ENCODE results near the gene FMN1.

FMN1 gene

DNA sequence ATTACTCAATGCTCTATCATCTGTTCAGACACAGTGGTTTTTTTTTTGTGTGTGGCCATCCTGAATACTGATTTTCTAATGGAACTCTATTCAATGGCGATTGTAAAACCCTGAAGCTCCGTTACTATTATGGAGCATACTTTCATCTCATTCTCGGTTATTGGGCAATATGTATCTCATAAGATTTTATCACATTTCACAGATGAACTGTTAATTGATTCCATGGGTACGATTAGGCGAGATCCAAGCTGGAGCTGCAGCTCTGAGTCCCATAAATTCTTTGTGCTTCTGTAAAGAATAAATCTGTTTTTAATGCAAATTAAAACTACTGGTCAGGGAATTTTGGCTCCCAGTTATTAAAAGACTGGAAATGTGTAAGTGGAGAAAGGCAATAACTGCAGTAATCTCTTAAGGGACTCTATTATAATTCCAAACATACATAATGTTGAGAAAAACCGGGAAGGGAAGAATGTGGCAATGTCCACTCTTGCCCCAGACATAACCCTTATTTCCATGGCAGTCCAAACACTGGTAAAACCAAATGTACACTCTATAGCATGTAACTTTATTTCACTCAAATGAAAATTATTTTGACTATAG lies 394.5 kb downstream of the FMN1 start:
- no peak for DNase-seq

DNA sequence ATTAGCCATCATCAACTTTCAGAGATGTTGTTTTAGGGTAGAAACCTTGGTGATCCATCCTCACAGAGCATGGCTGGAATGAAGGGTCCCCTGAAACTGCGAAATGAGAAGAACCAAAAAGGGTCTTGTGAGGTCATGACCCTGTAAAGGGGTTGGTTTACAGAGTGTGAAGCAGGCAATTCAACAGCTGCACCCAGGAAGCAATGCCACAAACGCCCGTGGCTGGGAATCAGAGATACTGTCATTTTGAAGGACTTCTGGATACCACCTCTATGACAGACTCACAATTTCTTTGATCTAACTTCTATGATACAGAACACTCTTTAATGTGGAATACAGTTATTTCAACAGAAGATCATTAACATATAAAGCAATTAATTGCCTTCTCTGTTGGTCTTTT lies 397.7 kb downstream of the FMN1 start:
- no peak for DNase-seq

DNA sequence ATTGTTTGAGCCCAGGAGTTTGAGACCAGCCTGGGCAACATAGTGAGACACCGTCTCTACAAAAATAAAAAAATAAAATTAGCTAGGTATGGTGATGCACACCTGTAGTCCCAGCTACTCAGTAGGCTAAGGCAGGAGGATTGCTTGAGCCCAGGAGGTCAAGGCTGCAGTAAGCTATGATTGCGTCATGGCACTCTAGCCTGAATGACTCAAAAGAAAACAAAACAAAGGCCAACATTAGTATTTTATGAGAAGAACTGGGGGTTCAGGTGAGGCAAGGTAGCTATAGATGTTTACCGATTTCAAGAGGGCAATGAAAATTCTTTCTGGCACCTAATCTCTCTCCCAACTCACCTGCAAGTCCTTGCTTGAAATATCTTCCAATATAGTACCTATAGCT lies 399.5 kb downstream of the FMN1 start:
- no peak for DNase-seq

DNA sequence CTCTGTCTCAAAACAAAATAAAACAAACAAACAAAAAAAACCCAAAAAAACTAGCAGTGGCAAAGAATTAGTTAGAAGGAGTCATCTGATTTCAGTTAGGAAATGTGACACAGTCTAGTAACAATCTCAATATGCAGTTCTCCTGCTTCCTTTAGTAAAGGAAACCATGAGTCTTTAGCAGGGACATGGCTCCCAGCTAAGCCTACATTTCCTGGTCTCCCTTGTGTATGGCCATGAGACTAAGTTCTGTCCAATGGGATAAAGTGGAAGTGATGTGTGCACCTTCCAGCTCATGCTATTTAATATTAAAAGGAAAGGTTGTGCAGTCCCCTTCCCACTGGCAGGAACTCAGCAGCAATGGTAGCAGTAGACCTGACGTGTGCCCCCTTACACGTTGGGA lies 402.1 kb downstream of the FMN1 start:
- no peak for DNase-seq

DNA sequence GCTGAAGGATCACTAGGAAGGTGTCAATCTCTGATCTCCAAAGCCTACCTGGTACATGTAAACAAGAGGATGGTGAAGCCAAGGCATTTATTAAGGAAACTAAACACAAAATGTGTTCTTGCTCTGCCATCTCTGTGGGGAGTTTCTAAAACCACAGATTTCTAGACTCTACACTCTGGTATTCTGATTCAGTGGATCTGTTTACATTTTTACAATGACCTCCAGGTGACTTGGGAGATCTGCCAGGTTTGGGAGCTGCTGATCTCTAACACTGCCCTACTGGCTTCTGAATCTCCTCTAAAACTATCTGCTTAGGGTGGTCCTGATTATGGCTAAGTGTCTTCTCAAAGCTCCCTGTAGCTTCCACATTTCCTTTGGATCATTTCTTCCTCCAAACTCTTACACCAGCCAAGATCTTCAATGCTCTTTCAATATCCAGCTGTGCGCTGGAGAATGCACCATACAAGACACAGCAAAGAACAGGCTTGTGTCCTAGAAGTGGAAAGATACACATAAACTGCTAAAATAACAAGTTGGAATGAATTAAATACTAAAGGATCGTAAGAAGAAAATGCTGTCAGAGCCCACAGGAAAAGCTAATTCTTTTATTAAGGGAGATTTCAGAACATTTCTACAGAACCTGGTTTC lies 404.0 kb downstream of the FMN1 start:
- DNase-seq: no peak

DNA sequence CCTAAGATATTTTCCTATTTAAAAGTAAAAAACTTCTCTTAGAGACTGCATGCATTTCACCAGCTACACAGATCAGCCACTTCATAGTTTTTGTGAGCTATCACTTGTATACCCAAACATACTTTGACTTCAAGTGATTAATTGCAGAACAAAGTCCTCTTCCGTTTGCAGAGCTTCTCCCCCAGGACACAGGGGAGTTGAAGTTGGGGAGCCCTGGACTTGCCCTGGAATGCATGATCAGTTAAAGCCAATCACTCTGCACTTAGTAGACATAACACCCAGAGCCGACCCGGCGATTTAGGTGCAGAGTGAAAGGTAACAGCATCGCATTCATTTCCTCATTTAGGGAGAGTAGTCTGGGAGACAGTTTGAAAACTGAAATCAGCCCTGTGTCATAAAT lies 406.6 kb downstream of the FMN1 start:
- DNase-seq: no peak

DNA sequence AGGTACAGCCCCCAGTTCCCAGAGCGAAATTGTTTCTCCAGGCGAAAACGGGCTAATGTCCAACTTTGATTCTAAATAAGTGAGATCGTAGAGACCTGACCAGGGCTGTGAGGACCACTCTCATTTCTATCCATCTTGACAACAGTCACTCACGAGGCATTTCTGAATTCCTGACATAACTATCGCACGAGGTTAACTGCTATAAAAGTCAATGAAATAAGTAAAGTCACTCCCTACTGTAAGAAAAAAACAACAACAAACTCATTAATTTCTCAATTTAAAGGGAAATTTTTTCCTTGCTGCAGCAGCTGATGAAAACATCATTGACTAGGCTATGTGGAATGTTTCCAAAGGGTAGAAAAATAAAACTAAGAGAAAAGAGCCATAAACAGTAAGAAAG lies 407.6 kb downstream of the FMN1 start:
- DNase-seq: no peak

DNA sequence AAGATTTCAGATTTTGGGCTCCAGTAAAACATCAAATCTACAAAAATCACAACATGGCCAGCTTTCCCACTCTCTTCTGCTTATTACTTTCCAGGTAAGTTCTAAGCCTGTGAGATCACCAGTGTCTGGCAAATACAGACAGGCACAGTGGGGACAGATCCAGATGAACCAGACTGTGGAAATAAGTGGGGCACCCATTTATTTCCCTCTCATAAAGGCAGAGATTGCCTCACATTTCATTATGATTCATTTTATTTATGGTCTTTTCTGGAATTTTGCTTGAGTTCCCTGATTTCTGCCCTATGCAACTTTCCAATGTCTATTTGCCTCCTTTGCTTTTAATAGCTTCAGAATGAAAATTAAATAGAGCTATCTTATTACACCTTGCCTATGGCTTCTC lies 409.9 kb downstream of the FMN1 start:
- DNase-seq: no peak

DNA sequence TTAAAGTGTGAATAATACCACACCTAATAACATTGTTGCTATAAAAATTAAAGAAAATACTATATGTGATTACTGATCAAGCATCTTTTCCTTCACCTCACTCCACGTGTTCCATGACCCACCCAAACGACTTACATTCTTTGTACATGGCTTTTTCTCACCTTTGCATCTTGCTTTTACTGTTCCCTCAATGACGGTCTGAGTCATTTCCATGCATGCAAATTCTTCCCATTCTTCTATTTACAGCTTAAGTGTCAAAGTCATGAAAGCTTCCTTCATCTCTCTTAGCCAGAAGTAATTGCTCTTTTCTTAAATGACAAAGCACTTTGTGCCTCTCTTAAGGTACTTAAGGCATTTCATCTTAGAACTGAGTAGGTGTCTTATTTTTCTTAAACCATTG lies 412.7 kb downstream of the FMN1 start:
- no peak for DNase-seq

DNA sequence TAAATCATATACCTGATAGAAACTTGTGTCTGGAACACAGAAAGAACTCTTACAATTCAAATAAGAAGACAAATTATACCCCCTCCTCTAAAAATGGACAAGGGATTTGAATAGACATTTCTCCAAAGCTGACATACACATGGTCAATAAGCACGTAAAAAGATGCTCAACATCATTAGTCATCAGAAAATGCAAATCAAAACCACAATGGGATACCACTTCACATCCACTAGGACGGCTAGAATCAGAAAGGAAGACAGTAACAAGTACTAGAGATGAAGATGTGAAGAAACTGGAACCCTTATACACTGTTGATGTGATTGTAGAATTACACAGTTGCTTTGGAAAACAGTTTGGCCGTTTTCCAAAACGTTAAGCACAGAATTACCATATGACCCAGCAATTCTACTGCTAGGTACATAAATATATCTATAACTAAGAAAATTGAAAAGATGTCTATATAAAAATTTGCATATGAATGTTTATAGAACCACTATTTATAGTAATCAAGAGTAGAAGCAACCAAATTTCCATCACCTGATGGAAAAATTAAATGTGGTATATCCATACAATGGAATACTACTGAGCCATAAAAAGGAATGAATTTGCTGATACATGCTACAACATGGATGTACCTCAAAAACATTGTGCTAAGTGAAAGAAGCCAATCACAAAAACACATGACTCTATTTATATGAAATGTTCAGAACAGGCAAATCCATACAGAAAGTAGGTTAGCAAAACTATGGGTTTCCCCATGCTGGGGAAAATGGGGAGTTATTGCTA lies 415.9 kb downstream of the FMN1 start:
- no peak for DNase-seq

DNA sequence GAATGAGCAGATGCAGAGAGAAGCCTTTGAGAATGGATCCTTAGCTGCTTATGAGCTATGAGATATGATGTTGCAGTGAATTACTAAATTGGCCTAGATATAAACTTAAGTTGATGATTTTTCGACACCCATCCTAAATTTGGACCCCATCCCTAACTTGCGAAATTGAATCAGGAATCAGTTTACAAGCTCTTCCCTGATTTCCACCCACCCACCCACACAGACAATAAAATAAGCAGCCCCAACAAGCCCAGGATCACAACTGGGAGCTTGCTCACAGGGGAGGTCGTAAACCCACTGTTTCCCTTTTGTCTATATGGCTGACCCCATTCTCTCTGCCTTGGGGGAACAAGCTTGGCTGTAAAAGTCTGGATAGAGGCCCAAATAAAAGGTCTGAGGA lies 419.4 kb downstream of the FMN1 start:
- DNase-seq: no peak

DNA sequence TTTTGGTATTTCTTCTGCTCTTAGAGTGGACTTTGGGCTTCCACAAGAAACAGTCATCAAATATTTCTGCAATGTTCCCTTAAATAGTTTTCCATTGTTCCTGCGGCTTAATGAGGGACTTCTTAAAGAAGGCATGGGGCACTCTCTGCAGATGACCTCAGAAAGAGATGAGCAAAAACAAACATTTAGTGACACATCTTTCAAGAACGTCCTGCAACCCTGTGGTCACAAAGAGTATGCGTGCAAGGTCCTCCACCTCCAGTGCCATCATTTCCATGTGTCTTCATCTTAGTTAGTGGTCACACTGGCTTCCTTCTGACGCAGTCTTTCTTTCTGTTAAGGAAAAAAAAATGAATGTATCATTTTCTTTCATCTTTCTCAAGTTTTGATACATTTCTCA lies 420.5 kb downstream of the FMN1 start:
- no peak for DNase-seq

DNA sequence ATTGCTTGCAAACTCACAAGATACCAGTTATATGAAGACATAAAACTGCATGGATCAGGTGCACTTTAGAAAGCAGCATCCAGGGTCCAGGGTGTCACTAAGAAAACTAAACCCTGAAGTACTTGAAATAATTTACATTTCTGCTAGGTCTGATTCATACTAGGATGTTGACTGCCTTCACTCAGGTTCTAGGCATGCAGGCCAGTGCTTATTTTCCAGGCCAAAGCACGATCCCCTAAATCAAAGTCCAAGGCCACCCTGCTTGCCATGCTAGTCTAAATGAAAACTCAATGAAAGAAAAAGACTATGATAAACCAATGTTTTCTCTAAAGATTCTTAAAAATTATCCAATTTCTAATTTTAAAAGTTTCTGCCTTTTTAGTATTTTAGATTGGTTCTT lies 427.3 kb downstream of the FMN1 start:
- DNase-seq: no peak

DNA sequence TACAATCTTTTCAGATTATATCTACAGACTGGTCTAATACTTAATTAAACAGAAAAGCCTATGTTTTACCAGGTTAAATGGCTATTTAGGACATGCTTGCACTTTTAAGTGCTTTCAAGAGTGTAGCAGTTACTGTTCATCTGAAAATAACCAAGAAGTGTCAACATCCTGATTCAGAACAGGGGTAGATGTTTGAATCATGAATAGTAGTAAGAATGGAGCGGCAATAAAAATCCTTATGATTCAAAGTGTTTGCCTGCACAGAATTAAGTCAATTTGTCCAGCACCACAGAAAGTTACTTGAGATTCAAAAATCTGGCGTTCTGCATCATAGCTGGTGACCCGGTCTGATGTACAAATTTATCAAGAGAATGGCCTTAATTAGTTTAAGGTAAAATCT lies 428.4 kb downstream of the FMN1 start:
- DNase-seq: no peak

DNA sequence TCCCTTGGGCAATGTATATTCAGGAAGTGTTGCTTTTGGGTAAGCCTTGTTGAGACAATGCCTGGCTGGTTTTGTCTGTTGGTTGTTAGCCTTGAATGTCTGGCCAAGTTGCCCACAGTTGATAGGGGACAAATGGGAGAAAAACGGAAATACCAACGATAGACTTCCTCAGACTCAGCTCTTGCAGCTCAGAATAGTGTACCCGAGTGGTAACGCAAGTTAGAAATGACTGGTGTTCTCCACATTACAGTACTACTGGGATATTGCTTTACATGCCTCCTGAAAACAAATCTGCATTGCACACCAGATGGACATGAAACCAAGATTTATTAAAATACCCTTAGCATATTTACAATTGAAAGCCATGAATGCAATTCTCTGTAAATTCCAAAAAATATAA lies 429.3 kb downstream of the FMN1 start:
- no peak for DNase-seq

DNA sequence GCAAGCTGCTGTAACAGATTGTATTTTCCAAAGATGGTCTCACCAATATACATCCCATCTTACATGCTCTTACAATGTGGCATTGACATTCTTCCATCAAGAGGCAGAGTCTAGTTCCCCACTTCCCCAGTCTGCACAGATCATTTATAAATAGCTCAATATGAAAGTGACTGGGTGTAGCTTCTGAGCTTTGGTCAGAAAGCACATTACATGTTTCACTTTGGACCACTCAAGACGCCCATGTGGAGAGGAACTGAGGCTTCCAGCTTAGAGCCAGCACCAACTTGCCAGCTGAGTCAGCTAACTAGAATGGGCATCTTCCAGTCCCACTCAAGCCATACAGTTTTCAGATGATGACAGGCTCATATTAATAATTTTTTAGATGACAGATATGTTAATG lies 431.2 kb downstream of the FMN1 start:
- no peak for DNase-seq

DNA sequence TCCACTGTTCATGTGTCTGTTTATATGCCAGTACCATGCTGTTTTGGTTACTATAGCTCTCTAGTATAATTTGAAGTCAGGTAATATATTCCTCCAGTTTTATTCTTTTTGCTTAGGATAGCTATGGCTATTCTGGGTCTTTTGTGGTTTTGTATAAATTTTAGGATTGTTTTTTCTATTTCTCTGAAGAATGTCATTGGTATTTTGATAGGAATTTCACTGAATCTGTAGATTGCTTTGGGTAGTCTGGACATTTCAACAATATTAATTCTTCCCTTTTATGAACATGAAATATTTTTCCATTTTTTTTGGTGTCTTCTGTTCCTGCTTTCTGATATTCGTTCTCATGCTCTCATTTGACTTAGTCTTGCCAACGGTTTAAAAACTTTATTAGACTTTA lies 437.1 kb downstream of the FMN1 start:
- DNase-seq: no peak

DNA sequence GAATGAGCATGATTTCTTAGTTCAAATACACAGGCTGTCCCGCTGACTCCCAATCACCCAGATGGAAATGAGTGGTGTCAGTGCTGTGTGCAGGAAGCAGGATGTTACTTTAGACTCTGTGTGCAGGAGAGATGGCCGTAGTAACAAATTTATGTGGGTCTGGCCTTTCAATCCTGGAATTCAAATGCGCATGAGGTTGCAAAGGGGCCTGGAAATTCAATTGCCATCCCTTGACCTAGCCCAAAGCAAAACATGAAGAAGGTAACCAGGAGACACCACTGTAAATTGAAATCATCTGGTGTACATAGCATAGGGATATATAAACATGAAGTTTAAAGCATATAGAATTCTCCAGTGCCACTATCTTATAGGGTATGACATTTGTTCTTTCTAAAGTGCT lies 443.5 kb downstream of the FMN1 start:
- DNase-seq: no peak

DNA sequence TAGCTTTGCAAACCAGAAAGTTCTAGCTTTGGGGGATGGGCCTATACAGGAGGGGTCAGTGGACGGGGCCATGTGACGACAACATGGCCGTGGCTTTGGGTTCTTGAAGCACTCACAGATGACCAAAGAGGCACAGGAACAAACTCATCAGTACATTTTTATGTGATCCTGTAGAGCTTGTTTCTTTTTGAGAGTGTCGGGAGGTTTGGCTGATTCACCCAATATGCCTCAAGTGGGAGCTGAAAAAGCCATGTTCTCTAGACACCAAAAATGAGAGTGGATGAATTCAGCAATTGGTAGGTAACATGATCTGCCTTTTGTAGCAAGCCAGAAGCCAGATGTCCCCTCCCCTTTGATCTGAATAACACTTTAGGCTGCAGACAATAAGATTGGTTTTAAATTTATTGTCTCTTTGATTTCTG lies 446.6 kb downstream of the FMN1 start:
- no peak for DNase-seq

DNA sequence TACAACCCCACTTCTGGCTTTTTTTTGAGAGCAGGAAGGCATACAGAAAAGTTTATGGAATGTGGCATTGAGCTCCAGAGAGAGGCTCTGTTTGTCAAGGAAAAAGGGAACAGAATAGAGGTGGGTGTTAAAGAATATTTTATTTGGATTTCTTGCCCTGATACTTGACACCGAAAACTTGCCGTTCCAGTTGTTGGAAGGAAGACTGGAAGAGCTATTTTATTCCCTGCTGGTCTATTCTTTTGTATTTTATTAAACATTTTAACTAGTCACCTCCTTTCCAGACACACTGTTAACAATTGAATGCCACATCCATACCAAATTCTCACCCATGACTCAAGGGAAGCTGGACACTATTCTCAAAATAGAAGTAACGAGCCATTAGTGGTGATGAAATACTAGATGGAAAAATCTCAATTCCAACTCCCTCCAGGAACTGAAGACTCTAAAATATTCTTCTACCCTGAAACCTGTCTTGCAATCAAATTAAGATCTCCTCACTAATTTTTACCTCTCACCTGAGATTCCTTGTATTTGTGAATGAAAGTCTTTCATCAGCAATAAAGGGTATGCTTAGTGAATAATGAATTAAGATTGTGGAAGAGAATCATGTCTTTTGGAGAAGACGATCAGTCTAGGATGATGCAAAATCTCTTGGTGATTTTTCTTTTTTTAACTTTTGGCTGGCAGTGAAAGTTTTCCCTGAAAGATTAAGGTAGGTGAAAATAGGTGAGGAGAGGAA lies 448.2 kb downstream of the FMN1 start:
- no peak for DNase-seq

DNA sequence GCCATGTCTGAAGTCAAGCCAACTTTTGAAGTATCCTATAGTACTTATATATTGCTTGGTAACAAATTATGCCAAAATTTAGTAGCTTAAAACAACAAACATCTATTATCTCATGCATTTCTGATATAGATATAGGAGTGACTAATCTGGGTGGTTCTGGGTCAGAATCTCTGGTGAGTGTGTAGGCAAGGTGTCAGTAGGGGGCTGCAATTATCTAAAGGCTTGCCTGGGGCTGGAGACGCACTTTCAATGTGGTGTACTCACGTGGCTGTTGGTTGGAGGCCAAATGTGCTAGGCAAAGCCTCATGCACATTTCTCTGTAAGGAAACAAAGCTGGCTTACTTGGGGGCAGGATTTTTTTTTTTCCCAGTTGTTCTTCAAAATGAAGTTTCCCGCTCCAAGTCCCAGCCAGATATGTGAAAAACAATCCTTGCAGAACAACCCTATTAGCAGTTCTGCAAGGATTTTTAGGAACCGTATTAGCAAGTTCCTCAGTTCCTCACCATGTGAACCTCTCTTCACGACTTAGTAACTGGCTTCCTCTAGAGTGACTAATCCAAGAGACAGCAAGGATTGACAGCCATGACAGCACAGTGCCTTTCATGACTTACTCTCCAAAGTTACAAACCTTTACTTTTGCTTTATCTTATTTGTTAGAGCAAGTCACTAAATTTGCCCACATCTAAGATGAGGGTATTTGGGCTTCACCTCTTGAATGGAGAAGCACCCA lies 450.9 kb downstream of the FMN1 start:
- no peak for DNase-seq

DNA sequence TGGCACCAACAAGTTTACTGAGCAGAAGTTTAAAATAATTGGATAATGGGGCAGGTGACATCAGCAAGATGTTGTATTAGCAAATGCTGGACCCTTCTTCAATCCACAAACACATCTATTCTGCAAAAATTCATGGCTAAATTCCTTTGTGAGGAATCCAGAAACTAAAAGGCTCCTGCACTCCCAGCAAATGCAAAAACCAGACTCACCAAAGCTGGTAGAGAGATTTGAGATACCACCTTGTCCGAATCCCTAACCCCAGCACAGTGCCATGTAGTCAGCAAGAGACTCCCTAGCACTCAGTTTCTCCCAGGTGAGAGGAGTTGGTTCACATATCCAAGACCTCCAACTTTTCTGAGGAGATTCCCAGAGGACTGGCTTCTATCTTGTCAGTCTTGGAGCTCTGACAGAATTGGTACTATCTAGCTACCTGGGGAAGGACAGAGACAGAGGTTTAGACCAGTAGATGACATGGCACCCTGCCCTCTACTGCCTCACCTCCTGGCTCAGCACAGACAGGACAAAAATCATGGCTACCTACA lies 454.9 kb downstream of the FMN1 start:
- DNase-seq: no peak

DNA sequence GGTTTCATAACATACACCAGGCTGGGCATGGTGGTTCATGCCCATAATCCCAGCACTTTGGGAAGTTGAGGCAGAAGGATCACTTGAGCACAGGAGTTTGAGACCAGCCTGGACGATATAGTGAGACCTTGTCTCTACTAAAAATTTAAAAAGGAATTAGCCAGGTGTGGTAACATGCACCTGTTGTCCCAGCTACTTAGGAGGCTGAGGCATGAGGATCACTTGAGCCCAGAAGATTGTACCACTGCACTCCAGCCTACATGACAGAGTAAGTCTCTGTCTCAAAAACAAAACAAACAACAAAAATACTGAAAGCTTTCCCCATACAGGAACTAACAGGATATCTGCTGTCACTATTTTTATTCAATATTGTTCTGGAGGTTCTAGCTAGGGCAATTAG lies 455.8 kb downstream of the FMN1 start:
- DNase-seq: no peak

Data from activated CD4-positive, alpha-beta T cell treated with anti-CD3 and anti-CD28 coated beads, Interleukin-2, amount 50 U/mL, for 1 hour (primary cell).